Iris pigment epithelial cell (primary cell): Measurements from ENCODE around the gene NLRP5.
"Not testable (repeated sequence)": the region's sequence is repeated elsewhere in the genome, so short reads cannot be mapped to it uniquely, and the experiment has no call there.

Source experiments
- DNase-seq: peaks from one replicate; pipeline ENCODE4 v3.0.0-alpha.2; 2011; ENCODE audit warnings: low read depth

The NLRP5 gene

DNA sequence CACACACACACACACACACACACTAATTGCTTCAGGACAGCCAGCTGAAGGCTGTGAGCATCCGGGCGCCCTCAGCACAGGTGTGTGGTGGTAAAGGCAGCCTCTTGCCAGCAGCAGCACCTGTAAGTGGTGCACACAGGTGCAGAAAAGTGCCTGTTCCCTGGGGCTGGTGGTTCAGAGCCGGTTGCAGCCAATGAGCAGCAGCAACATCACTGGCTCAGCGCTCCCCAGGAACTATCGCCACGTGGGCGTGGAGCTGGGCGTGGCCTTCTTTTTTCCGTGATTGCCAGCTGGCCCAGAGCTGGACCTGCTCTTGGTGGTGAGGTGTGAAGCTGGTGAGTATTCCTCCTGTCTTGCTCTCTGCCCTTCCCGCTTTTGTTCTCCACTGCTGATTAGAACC, at the start of gene NLRP5:
Gene NLRP5, plus strand, starts transcription at position 289 of the 400 bp plus-strand sequence.
- DNase-seq: no peak

- no peak for DNase-seq
Observed at GRCh38 chr19:55939206-55939605, 47.4 kb upstream of the NLRP5 start.

DNA sequence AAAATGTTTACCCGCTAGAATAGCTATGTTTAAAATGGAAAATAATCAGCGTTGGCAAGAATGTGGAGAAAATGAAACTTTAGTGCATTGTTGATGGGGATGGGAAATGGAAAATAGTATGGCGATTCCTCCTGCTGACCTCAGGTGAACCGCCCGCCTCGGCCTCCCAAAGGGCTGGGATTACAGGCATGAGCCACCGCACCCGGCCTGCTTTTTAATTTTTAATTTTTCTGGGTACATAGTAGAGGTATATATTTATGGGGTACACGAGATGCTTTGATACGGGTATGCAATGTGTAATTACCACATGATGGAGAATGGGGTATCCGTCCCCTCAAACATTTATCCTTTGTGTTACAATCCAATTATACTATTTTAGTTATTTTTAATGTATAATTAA, 46.3 kb upstream of the NLRP5 start:
- no peak for DNase-seq

- DNase-seq: no peak
Observed at GRCh38 chr19:55947532-55947931, 39.0 kb upstream of the NLRP5 start, which contains the start of gene NLRP8. TSS of gene NLRP8 (plus strand) at chr19:55947832.

DNA sequence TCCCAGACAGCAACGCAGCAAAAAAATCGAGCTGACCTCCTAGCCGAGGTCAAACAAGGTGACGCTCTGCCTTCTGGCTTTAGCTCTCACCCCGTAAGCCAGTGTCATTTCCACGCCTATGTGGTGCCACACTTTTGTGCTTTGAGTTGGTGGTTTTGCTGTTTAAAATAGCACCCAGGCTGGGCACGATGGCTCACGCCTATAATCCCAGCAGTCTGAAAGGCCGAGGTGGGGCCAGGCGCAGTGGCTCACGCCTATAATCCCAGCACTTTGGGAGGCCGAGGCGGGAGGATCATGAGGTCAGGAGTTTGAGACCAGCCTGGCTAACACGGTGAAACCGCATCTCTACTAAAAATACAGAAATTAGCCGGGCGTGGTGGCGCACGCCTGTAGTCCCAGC, 36.0 kb upstream of the NLRP5 start:
- not testable (repeated sequence) for DNase-seq

DNA sequence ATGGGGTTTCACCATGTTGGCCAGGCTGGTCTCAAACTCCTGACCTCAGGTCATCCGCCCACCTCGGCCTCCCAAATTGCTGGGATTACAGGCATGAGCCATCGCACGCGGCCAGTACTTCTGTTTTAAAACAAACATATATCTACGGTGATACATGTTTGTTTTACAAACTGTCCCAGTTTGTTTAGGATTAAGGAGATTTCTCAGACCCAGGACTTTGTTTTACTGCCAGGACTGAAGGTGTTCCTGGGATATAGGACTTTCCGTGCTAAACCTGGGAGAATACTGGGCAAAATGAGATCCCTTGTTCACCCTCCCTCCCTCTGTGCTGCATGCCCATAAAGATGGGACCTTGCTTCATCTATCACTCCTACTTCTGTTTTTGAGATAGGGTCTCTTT, 30.1 kb upstream of the NLRP5 start:
- no peak for DNase-seq

DNA sequence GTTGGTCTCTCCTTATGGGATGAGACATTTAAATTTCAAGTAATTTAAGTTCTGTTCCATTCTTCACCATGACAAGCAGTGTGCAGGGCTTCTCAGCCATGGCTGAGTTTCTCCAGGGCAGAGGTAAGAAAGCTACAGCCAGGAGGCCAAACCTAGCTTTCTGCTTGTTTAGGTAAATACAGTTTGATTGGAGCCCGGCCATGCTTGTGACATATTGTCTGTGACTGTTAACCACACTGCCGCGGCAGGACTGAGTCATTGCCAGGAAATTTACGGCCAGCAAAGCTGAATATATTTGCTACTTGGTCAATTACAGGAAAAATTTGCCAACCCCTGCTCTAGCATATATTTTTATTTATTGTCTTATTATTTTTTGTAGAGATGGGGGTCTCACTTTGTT, 28.2 kb upstream of the NLRP5 start:
- no peak for DNase-seq

DNA sequence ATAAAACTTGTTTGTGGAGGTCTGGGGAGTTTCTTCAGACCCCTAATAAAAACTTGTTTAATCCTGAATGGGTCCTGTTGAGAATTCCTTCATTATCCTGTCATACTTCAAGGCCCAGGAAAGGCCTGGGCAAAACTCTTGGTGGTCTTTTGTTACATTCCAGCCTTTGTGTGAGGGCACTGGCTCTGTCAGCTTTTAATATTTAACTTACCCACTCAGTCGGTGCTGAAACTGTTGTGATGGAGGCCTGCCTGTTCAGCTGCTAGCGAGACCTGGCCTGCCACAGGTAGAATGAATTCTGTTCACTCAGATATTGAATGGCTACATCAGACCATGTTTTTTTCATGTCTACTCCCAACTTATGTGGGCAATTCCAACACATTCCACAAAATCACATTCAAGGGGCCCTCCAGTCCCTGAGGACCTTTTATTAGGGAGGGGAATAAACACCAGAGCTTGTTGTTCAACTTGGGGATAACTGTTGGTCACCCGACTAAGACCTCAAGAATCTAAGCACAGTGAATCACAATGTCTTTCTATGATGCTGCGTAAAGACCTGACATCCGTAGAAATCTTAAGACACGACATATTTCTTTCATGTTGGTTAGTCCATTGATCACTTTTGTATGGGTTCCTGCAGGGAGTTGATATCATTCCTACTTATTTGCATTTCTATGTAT, 26.4 kb upstream of the NLRP5 start:
- no peak for DNase-seq

- DNase-seq: no peak
Observed at GRCh38 chr19:55962186-55962585, 24.4 kb upstream of the NLRP5 start.

DNA sequence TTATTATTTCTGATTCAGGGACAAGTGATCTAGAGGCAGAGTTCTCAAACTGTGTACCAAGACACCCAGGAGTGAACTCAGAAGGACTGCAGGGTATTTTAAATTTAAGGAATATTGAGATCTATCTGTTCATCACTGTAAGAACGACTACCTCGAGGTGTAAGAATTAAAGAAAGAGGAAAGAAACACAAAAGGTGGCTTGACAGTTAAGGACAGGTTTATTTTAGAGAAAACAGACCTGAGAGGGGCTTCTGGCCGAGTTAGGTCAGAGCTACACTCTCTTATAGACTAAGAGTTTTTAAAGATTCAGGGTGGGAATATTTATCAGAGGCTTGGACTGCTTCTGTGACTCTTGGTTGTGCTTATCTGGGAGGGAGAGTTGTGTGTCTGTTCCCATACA, 12.6 kb upstream of the NLRP5 start:
- DNase-seq: no peak

DNA sequence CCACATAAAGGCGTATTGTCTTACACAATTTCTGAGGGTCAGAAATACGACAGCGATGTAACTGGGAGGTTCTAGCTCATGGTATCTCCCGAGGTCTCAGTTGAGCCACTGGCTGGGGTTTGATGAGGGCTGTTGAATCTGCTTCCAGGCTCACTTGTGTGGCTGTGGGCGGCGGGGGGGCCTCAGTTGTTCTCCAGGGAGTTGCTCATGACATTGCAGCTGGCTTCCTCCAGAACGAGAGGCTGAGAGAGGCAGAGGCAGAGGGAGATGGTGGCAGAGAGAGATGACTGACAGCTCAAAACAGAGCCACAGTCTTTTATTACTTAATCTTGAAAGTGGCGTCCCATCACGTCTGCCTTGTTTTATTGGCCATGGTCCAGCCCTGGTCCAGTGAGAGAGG, 6.2 kb upstream of the NLRP5 start:
- no peak for DNase-seq

GRCh38 chr19:55985254-55985653, 1.3 kb upstream of the NLRP5 start:
- no peak for DNase-seq

DNA sequence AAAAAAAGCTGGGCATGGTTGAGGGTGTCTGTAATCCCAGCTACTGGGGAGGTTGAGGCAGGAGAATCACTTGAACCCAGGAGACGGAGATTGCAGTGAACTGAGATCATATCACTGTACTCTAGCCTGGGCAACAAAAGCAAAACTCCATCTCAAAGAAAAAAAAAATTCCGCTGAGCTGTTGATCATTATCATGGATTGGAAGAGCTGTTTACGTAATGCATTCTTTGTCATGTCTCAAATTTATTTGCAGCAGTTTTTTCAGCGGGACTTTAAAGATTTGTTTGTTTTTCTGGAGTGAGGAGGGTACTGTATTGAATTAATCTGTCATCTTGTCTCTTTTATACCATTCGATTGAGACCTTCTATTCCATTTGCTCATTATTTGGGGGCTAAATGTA, 4.3 kb downstream of the NLRP5 start:
- no peak for DNase-seq

DNA sequence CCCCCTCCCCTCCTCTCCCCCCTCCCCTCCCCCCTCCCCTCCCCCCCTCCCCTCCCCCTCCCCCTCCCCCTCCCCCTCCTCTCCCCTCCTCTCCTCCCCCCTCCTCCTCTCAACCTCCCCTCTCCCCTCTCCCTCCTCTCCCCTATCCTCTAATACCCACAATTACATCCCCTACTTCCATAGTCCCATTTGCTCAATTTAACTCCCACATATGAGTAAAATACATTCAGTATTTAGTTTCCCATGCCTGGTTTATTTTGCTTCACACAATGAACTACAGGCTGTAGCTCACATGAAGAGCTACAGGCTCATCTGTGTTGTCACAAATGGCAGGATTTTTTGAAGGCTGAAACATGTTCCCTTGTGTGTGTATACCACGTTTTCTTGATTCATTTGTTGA, 6.9 kb downstream of the NLRP5 start:
- no peak for DNase-seq

GRCh38 chr19:56014765-56015164, 28.2 kb downstream of the NLRP5 start:
- DNase-seq: no peak

GRCh38 chr19:56015756-56016155, 29.2 kb downstream of the NLRP5 start:
- DNase-seq: peak; percentile 18

DNA sequence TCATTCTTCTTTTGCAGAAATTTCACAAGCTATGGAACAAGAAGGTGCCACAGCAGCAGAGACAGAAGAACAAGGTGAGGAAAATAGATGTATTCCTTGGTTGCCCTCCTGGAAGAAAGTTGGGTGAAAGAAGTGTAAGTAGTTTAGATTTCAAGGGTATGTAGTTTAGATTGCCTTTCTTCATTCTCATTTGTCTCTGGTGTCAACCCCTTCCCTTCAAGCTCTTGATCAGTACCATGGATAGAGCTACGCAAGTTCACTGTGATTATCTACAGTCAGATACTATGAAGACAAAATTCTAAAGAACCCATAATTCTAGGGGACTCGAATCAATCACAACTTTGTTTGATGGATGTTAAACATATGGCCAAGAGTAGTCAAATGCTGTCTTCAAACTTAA, 32.8 kb downstream of the NLRP5 start:
- not testable (repeated sequence) for DNase-seq

- not testable (repeated sequence) for DNase-seq
Observed at GRCh38 chr19:56020355-56020975, 33.9 kb downstream of the NLRP5 start.

- DNase-seq: no peak
Observed at GRCh38 chr19:56026769-56027168, 40.2 kb downstream of the NLRP5 start.

DNA sequence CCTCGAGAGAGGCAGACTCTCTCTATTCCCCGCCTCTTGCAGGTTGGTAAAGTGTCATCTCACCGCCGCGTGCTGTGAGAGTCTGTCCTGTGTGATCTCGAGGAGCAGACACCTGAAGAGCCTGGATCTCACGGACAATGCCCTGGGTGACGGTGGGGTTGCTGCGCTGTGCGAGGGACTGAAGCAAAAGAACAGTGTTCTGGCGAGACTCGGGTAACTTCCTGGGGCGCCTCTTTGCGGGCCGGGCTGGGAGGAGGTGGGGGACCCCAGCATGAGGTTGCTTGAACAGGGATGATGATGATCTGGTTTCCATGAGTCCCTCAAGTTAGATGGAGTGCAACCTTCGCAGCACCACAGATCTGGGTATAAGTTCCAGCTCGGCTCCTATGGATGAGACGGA, 67.0 kb downstream of the NLRP5 start:
- no peak for DNase-seq

GRCh38 chr19:56066152-56067023, 79.8 kb downstream of the NLRP5 start:
- no peak for DNase-seq

DNA sequence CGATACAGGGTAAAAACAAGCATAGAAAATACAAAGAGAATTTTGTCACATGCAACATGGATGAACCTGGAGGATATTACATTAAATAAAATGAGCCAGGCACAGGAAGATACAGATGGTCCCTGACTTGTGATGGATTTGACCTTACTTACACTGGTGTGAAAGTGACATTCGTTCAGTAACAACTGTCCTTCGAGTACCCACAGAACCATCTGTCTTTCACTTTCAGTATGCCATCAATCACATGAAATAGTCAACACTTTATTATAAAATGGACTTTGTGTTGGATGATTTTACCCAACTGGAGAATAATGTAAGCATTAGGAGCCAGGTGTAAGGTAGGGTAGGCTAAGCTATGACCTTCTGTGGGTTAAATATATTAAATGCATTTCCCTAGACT, 83.1 kb downstream of the NLRP5 start:
- DNase-seq: no peak

DNA sequence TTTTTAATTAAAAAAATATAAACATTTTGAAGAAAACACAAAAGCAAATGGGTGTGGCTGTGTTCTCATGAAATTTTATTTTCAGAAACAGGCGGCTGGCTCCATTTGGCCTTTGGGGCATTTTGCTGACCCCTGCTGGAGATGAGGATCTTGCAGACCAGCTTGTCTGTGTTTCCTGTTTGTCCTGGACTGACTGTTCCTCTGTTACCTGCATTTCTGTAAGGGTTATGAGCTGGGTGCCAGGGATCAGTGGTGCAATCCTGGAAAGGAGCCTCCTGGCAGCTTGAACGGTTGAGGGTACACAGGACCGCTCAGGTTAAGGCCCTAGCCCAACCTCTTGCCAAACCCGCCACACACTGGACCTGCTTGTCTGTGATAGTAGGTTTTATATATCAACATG, 84.6 kb downstream of the NLRP5 start:
- DNase-seq: no peak
